Activated CD4-positive, alpha-beta memory T cell treated with anti-CD3 and anti-CD28 coated beads for 36 hours (primary cell): ENCODE results near the gene SLC11A2. TPM values are rescaled to one million over a fixed set of nuclear protein-coding genes. Genes with fewer than 3 reads are reported as not detected.
A peak's percentile ranks its signal among the peaks of the same experiment; 100 is the strongest.

Experiments used
- CTCF ChIA-PET: fragments of 350-600 bp; sonication (Branson Sonifier 250); formaldehyde crosslinking; loops from one replicate; lab custom pipeline; 2021; ENCODE audit warnings: antibody characterized with exemption, inconsistent platforms; lab: Charles Lee
- POLR2A ChIA-PET: fragments of 350-600 bp; sonication (Branson Sonifier 250); formaldehyde crosslinking; loops from one replicate; lab custom pipeline; 2021; ENCODE audit warnings: antibody characterized with exemption; lab: Charles Lee
- DNase-seq: peaks from one replicate; pipeline ENCODE4 v3.0.0-alpha.2; 2020
- H3K27ac Mint-ChIP-seq: one replicate; pipeline ENCODE4 v1.8.0; 2021; ENCODE audit warnings: mixed read lengths
- H3K27me3 Mint-ChIP-seq: one replicate; pipeline ENCODE4 v1.8.0; 2021; ENCODE audit warnings: mixed read lengths
- H3K36me3 Mint-ChIP-seq: one replicate; pipeline ENCODE4 v1.8.0; 2021; ENCODE audit warnings: mixed read lengths
- H3K4me1 Mint-ChIP-seq: one replicate; pipeline ENCODE4 v1.8.0; 2021; ENCODE audit warnings: low read depth, mixed read lengths
- H3K4me3 Mint-ChIP-seq: one replicate; pipeline ENCODE4 v1.8.0; 2021; ENCODE audit warnings: mild to moderate bottlenecking, mixed read lengths
- H3K9me3 Mint-ChIP-seq: one replicate; pipeline ENCODE4 v1.8.0; 2021; ENCODE audit warnings: mixed read lengths
- intact Hi-C: fragments of 100-400 bp; cut with micrococcal nuclease; formaldehyde crosslinking; loops from one replicate; pipeline ENCODE4 v1.15.1; 2023
- total RNA-seq, 2 experiments: library from RNA; stranded (reverse); gene quantifications; one replicate each; pipeline ENCODE4 v1.2.3, GENCODE V29; 2021

SLC11A2 gene
- total RNA-seq, 2 experiments from 2014 or later, result 41.4 to 41.6 TPM

- intact Hi-C loops, result loop anchor here (1.0 kb wide), 1 partner anchor 34 kb away; no protein-coding TSS in a partner anchor
- Mint-ChIP-seq H3K27ac (peak overlapping the region; percentile 35), H3K36me3 (peaks cover 53% of the 10 kb centered on the region), H3K4me1 (peaks cover 45% of the 10 kb centered on the region), H3K27me3 (no peaks in the 10 kb centered on the region), H3K9me3 (no peaks in the 10 kb centered on the region), H3K4me3 (no peak overlapping the region)
- ChIA-PET CTCF (interaction anchor here (0.6 to 1.5 kb wide), 2 partner anchors 38 to 164 kb away, joined by 3 to 4 read pairs; no protein-coding TSS in a partner anchor), POLR2A (interaction anchor here (0.8 kb wide), 1 partner anchor 34 kb away, joined by 4 read pairs; no protein-coding TSS in a partner anchor)
- DNase-seq, result no peak
Observed at GRCh38 chr12:50990147-50990727, 35.9 kb downstream of the SLC11A2 start.

- H3K36me3 Mint-ChIP-seq, result peaks cover 44% of the 10 kb centered on the region
- ChIA-PET POLR2A (interaction anchor here (0.6 kb wide), 1 partner anchor 9 kb away, joined by 3 read pairs; no protein-coding TSS in a partner anchor), CTCF (interaction anchor here (0.7 to 4.2 kb wide), 3 partner anchors 39 to 290 kb away, joined by 4 to 30 read pairs (median 5); partner anchors contain the start of gene ATF1)
- no peaks in the 10 kb centered on the region for H3K9me3 Mint-ChIP-seq
- DNase-seq, result no peak
- intact Hi-C loops, result no loop called here
- H3K4me1 Mint-ChIP-seq, result peaks cover 51% of the 10 kb centered on the region
- H3K27ac Mint-ChIP-seq, result no peak overlapping the region
- H3K27me3 Mint-ChIP-seq, result no peaks in the 10 kb centered on the region
- no peak overlapping the region for H3K4me3 Mint-ChIP-seq
Observed at GRCh38 chr12:50988871-50989270, 37.3 kb downstream of the SLC11A2 start.

DNA sequence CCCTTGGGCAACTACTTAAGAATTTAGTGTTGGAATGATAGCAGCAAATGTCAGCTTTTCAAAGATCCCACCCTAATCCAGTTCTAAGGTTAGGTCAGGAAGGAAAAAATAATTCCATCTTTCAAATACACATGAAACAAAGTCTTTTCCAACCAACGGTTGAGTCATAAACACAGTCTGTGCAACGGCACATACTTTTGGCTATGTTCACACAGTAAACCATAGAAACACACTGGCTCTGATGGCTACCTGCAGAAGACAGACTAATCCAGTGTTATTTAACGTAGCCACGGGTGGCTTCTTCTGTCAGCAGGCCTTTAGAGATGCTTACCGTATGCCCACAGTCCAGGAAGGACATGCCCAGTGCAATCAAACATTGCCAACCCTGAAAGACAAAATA, 38.1 kb downstream of the SLC11A2 start:
- no peak for DNase-seq
- Mint-ChIP-seq H3K27ac (no peak overlapping the region), H3K9me3 (no peaks in the 10 kb centered on the region), H3K36me3 (peaks cover 44% of the 10 kb centered on the region), H3K4me3 (no peak overlapping the region), H3K27me3 (no peaks in the 10 kb centered on the region), H3K4me1 (peaks cover 51% of the 10 kb centered on the region)
- ChIA-PET CTCF (interaction anchor here (0.7 to 4.5 kb wide), 6 partner anchors 11 to 289 kb away, joined by 3 to 33 read pairs (median 10); partner anchors contain the start of gene ATF1), POLR2A (interaction anchor here (0.6 to 2.2 kb wide), 3 partner anchors 8 to 38 kb away, joined by 3 to 6 read pairs (median 3); partner anchors contain the start of gene SLC11A2)
- intact Hi-C loops, result no loop called here

GRCh38 chr12:50986966-50987737, 39.0 kb downstream of the SLC11A2 start:
- peak; percentile 34 for DNase-seq
- H3K27ac Mint-ChIP-seq, result no peak overlapping the region
- intact Hi-C loops, result loop anchor here (1.0 kb wide), 2 partner anchors 41 to 162 kb away; no protein-coding TSS in a partner anchor
- H3K4me3 Mint-ChIP-seq, result no peak overlapping the region
- POLR2A ChIA-PET, result interaction anchor here (0.5 to 2.2 kb wide), 3 partner anchors 8 to 72 kb away, joined by 3 to 6 read pairs (median 3); partner anchors contain the start of gene SLC11A2
- peaks cover 41% of the 10 kb centered on the region for H3K36me3 Mint-ChIP-seq
- H3K9me3 Mint-ChIP-seq, result no peaks in the 10 kb centered on the region
- CTCF ChIA-PET, result interaction anchor here (0.9 to 4.5 kb wide), 11 partner anchors 12 to 222 kb away, joined by 3 to 33 read pairs (median 5); partner anchors contain the start of genes ATF1 and SLC11A2
- peaks cover 51% of the 10 kb centered on the region for H3K4me1 Mint-ChIP-seq
- no peaks in the 10 kb centered on the region for H3K27me3 Mint-ChIP-seq

- ChIA-PET CTCF (interaction anchor here (1.2 to 4.5 kb wide), 7 partner anchors 9 to 356 kb away, joined by 3 to 33 read pairs (median 16); partner anchors contain the start of genes ATF1 and SLC11A2), POLR2A (interaction anchor here (1.0 to 1.5 kb wide), 4 partner anchors 14 to 221 kb away, joined by 3 to 5 read pairs (median 4); partner anchors contain the start of genes ATF1 and SLC11A2)
- H3K36me3 Mint-ChIP-seq, result peaks cover 33% of the 10 kb centered on the region
- no peaks in the 10 kb centered on the region for H3K27me3 Mint-ChIP-seq
- intact Hi-C loops, result no loop called here
- H3K9me3 Mint-ChIP-seq, result no peaks in the 10 kb centered on the region
- peak overlapping the region; percentile 41 for H3K27ac Mint-ChIP-seq
- no peak for DNase-seq
- H3K4me3 Mint-ChIP-seq, result no peak overlapping the region
- peaks cover 44% of the 10 kb centered on the region for H3K4me1 Mint-ChIP-seq
Observed at GRCh38 chr12:50985322-50985721, 40.9 kb downstream of the SLC11A2 start.

- H3K27ac Mint-ChIP-seq, result peak overlapping the region; percentile 41
- no peak overlapping the region for H3K4me3 Mint-ChIP-seq
- CTCF ChIA-PET, result interaction anchor here (1.2 to 4.5 kb wide), 6 partner anchors 10 to 356 kb away, joined by 3 to 33 read pairs (median 16); partner anchors contain the start of genes ATF1 and SLC11A2
- POLR2A ChIA-PET, result interaction anchor here (1.0 to 1.5 kb wide), 4 partner anchors 14 to 221 kb away, joined by 3 to 5 read pairs (median 4); partner anchors contain the start of genes ATF1 and SLC11A2
- no peak for DNase-seq
- no peaks in the 10 kb centered on the region for H3K9me3 Mint-ChIP-seq
- intact Hi-C loops, result no loop called here
- H3K36me3 Mint-ChIP-seq, result peaks cover 32% of the 10 kb centered on the region
- H3K27me3 Mint-ChIP-seq, result no peaks in the 10 kb centered on the region
- peaks cover 47% of the 10 kb centered on the region for H3K4me1 Mint-ChIP-seq
Observed at GRCh38 chr12:50984586-50985298, 41.4 kb downstream of the SLC11A2 start.

DNA sequence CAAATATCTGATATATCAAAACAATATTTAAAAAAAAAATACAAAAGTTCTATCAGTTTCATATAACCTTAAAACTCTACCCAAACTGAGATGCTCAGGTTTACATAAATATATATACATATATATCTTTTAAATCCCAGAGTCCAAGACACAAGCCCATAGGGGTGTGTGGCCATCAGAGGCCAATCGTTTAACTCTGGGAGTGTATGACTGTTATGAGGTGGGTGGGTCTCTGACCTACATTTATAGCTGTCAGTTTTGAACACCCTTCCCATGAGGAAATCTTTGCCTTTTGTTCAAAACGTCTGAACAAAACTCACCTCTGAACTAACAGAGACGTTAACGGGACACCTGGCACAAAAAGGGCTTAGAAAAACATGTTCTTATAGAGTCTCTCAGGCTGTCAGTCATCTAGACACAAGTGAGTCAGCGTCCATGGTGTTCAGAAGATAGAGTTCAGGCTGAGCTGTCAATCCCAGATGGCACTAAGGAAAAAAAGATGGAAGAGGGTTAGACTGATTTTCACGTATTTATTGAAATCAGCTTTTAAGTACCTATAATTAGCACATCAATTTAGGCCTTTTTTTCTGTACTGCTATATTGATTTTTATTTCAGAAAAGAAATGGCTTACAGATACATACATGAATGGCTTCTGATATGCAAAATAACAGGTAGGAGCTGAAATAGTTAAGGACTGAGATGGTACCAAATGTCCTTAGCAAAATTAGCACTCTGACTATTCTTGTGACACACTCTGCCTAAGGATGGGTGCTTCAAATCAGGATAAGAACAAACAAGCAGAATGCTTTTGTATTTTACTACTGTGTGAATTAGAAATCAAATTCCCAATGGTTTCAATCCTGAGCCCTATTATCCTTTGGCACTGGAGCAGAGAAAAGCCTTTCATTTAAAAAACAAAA, 44.6 kb downstream of the SLC11A2 start:
- Mint-ChIP-seq H3K27me3 (no peaks in the 10 kb centered on the region), H3K4me1 (peaks cover 44% of the 10 kb centered on the region), H3K4me3 (no peak overlapping the region), H3K36me3 (peaks cover 26% of the 10 kb centered on the region), H3K9me3 (no peaks in the 10 kb centered on the region), H3K27ac (no peak overlapping the region)
- DNase-seq, result no peak
- ChIA-PET POLR2A (interaction anchor here (4.5 kb wide), 1 partner anchor 44 kb away, joined by 20 read pairs; the partner anchor contains the start of gene SLC11A2), CTCF (no interaction called here)
- intact Hi-C loops, result no loop called here

- peaks cover 28% of the 10 kb centered on the region for H3K36me3 Mint-ChIP-seq
- no peak overlapping the region for H3K4me3 Mint-ChIP-seq
- ChIA-PET CTCF (interaction anchor here (1.0 kb wide), 1 partner anchor 155 kb away, joined by 3 read pairs; no protein-coding TSS in a partner anchor), POLR2A (interaction anchor here (4.5 kb wide), 1 partner anchor 45 kb away, joined by 20 read pairs; the partner anchor contains the start of gene SLC11A2)
- H3K27me3 Mint-ChIP-seq, result no peaks in the 10 kb centered on the region
- peak overlapping the region; percentile 89 for H3K27ac Mint-ChIP-seq
- no peak for DNase-seq
- H3K9me3 Mint-ChIP-seq, result no peaks in the 10 kb centered on the region
- intact Hi-C loops, result no loop called here
- peaks cover 35% of the 10 kb centered on the region for H3K4me1 Mint-ChIP-seq
Observed at GRCh38 chr12:50980545-50980944, 45.6 kb downstream of the SLC11A2 start.

GRCh38 chr12:50979369-50980052, 46.7 kb downstream of the SLC11A2 start:
- ChIA-PET CTCF (interaction anchor here (0.9 to 1.0 kb wide), 2 partner anchors 154 to 214 kb away, joined by 3 read pairs; no protein-coding TSS in a partner anchor), POLR2A (interaction anchor here (0.6 to 4.5 kb wide), 5 partner anchors 8 to 103 kb away, joined by 3 to 20 read pairs (median 3); partner anchors contain the start of gene SLC11A2)
- intact Hi-C loops, result loop anchor here (1.0 to 2.0 kb wide), 2 partner anchors 31 to 215 kb away; partner anchors contain the start of gene ATF1
- H3K36me3 Mint-ChIP-seq, result peaks cover 31% of the 10 kb centered on the region
- no peaks in the 10 kb centered on the region for H3K9me3 Mint-ChIP-seq
- peak overlapping the region; percentile 89 for H3K27ac Mint-ChIP-seq
- H3K4me3 Mint-ChIP-seq, result peak overlapping the region; percentile 48
- H3K4me1 Mint-ChIP-seq, result peaks cover 26% of the 10 kb centered on the region
- peak; percentile 72 for DNase-seq
- no peaks in the 10 kb centered on the region for H3K27me3 Mint-ChIP-seq

GRCh38 chr12:50971946-50972345, 54.2 kb downstream of the SLC11A2 start:
- DNase-seq, result no peak
- peaks cover 27% of the 10 kb centered on the region for H3K36me3 Mint-ChIP-seq
- H3K4me1 Mint-ChIP-seq, result no peaks in the 10 kb centered on the region
- ChIA-PET POLR2A (no interaction called here), CTCF (interaction anchor here (1.4 kb wide), 1 partner anchor 369 kb away, joined by 3 read pairs; no protein-coding TSS in a partner anchor)
- H3K9me3 Mint-ChIP-seq, result no peaks in the 10 kb centered on the region
- no peak overlapping the region for H3K4me3 Mint-ChIP-seq
- no peaks in the 10 kb centered on the region for H3K27me3 Mint-ChIP-seq
- intact Hi-C loops, result no loop called here
- H3K27ac Mint-ChIP-seq, result no peak overlapping the region
